Sigmoid colon (tissue), 7 donors: ENCODE results near the gene CHRM1. TPM values are rescaled to one million over a fixed set of nuclear protein-coding genes. Genes with fewer than 3 reads are reported as not detected.
"Not testable (repeated sequence)": the region's sequence is repeated elsewhere in the genome, so short reads cannot be mapped to it uniquely, and the experiment has no call there.

ENCODE experiments used
- DNase-seq: peaks from one replicate; pipeline ENCODE4 v3.0.0-alpha.2; 2019
- H3K27ac ChIP-seq, 4 donors: fragments of 200-600 bp; sonication (generic); one replicate each; pipeline ENCODE4 v1.5.1; 2016 to 2019; ENCODE audit warnings: mild to moderate bottlenecking in 1 of 4
- H3K27me3 ChIP-seq, 3 donors: fragments of 200-600 bp; sonication (generic); one replicate each; pipeline ENCODE4 v1.5.1; 2019; ENCODE audit warnings: mild to moderate bottlenecking in 1 of 3
- H3K36me3 ChIP-seq, 4 donors: fragments of 200-600 bp; sonication (generic); one replicate each; pipeline ENCODE4 v1.5.1; 2016 to 2019
- H3K4me1 ChIP-seq, 4 donors: fragments of 200-600 bp; sonication (generic); one replicate each; pipeline ENCODE4 v1.5.1; 2017 to 2019
- H3K4me3 ChIP-seq, 4 donors: fragments of 200-600 bp; sonication (generic); one replicate each; pipeline ENCODE4 v1.5.1; 2017 to 2019; ENCODE audit warnings: mild to moderate bottlenecking in 2 of 4, moderate library complexity in 1 of 4
- H3K9me3 ChIP-seq, 4 donors: fragments of 200-600 bp in 3 of 4; sonication (generic) in 3 of 4; one replicate each; pipeline versions ENCODE4 v1.5.1 to v1.6.1; 2013 to 2019
- CTCF ChIP-seq, 4 experiments: fragments of 450-650 bp in 3 of 4; fragments of 200-600 bp in 1 of 4; IDR thresholded peaks; one replicate each; pipeline ENCODE4 v1.5.1; 2016 to 2019; ENCODE audit warnings: antibody characterized with exemption in 4 of 4, mild to moderate bottlenecking in 3 of 4, moderate library complexity in 2 of 4
- EP300 ChIP-seq, 4 donors: sonication (generic); formaldehyde crosslinking; IDR thresholded peaks; one replicate each; pipeline ENCODE4 v1.6.1; 2017; ENCODE audit warnings: antibody characterized with exemption in 4 of 4
- POLR2A ChIP-seq, 2 donors: fragments of 450-650 bp; IDR thresholded peaks; one replicate each; pipeline ENCODE4 v1.6.1; 2016; ENCODE audit warnings: antibody characterized with exemption in 2 of 2, mild to moderate bottlenecking in 2 of 2, moderate library complexity in 2 of 2
- POLR2AphosphoS5 ChIP-seq, 4 donors: sonication (generic); formaldehyde crosslinking; IDR thresholded peaks; one replicate each; pipeline ENCODE4 v1.6.1; 2017; ENCODE audit warnings: antibody characterized with exemption in 4 of 4
- WGBS, 2 donors: extraction: QIAGEN DNeasy Blood & Tissue Kit; methylation state at CpG; one replicate each; pipeline ENCODE4 v1.1.7; 2013; 5-methylcytosine and 5-hydroxymethylcytosine counted together
- intact Hi-C: fragments of 100-400 bp; cut with DNase I; formaldehyde crosslinking; loops from one replicate; pipeline ENCODE4 v1.15.1; 2023
- polyA plus RNA-seq, 3 donors: library from polyadenylated mRNA; stranded (reverse); fragments of 200-250 nt; gene quantifications; one replicate each; pipeline ENCODE4 v1.2.3, GENCODE V29; 2013
- total RNA-seq, 4 donors: library from RNA; depleted of rRNA; stranded (reverse); fragments of >200 nt; gene quantifications; one replicate each; pipeline ENCODE4 v1.1.0, GENCODE V29; 2016
- donor health status: healthy with polysubstance abuse.
- donor health status: Bipolar disorder and iron deficiency.
- donor health status: healthy.

CHRM1 gene
- total and polyA plus RNA-seq, 7 donors: 0.16 to 0.60 (median 0.41) TPM; not detected in 2

GRCh38 chr11:62948765-62949320, 27.7 kb upstream of the CHRM1 start:
- WGBS, 2 donors: 81 to 83% methylated on average over 7 of the region's 7 CpGs
- H3K9me3 ChIP-seq: no peaks in the 10 kb centered on the region

GRCh38 chr11:62945538-62945937, 24.4 kb upstream of the CHRM1 start:
- DNase-seq, H3K9me3 ChIP-seq, H3K4me1 ChIP-seq, H3K27me3 ChIP-seq, H3K36me3 ChIP-seq, H3K27ac ChIP-seq, intact Hi-C loops, H3K4me3 ChIP-seq: not testable (repeated sequence)
- 94 to 96% methylated on average over 10 of the region's 10 CpGs for WGBS, 2 donors

More at GRCh38 chr11:62948765-62949320, 27.7 kb upstream of the CHRM1 start:
- Histone ChIP-seq H3K27me3 (no peaks in the 10 kb centered on the region), H3K36me3 (no peaks in the 10 kb centered on the region), H3K4me1 (no peaks in the 10 kb centered on the region), H3K27ac (no peak overlapping the region), H3K4me3 (no peak overlapping the region)
- intact Hi-C loops: no loop called here
- no peak for TF ChIP-seq POLR2AphosphoS5 (IDR thresholded peaks at IDR 0.05)
- TF ChIP-seq POLR2A (IDR thresholded peaks at IDR 0.05): no peak
- TF ChIP-seq CTCF (IDR thresholded peaks at IDR 0.05): no peak
- TF ChIP-seq EP300 (IDR thresholded peaks at IDR 0.05): no peak
- no peak for DNase-seq

- DNase-seq, H3K27me3 ChIP-seq, H3K27ac ChIP-seq, H3K4me3 ChIP-seq, H3K9me3 ChIP-seq, H3K36me3 ChIP-seq, H3K4me1 ChIP-seq, intact Hi-C loops: not testable (repeated sequence)
- 81 to 94% methylated on average over 2 of the region's 2 CpGs for WGBS, 2 donors
Measured at GRCh38 chr11:62937528-62937927, 16.4 kb upstream of the CHRM1 start.

- WGBS, 2 donors: 27 to 33% methylated on average over 1 of the region's 1 CpG
- H3K9me3 ChIP-seq: no peaks in the 10 kb centered on the region
- TF ChIP-seq POLR2A (IDR thresholded peaks at IDR 0.05): no peak
- no peak for TF ChIP-seq EP300 (IDR thresholded peaks at IDR 0.05)
- no peak for TF ChIP-seq CTCF (IDR thresholded peaks at IDR 0.05)
- no peak for TF ChIP-seq POLR2AphosphoS5 (IDR thresholded peaks at IDR 0.05)
- H3K4me1 ChIP-seq: no peaks in the 10 kb centered on the region
- H3K27ac ChIP-seq: no peak overlapping the region
- DNase-seq: no peak
- H3K36me3 ChIP-seq: no peaks in the 10 kb centered on the region
- H3K27me3 ChIP-seq: no peaks in the 10 kb centered on the region
- no peak overlapping the region for H3K4me3 ChIP-seq
- intact Hi-C loops: no loop called here
Measured at GRCh38 chr11:62934496-62934785, 13.3 kb upstream of the CHRM1 start.

- no peaks in the 10 kb centered on the region for H3K36me3 ChIP-seq
- no peak overlapping the region for H3K4me3 ChIP-seq
- H3K4me1 ChIP-seq: no peaks in the 10 kb centered on the region
- no peaks in the 10 kb centered on the region for H3K27me3 ChIP-seq
- H3K27ac ChIP-seq: no peak overlapping the region
- no peaks in the 10 kb centered on the region for H3K9me3 ChIP-seq
- no peak for DNase-seq
- intact Hi-C loops: no loop called here
- WGBS, 2 donors: 92% methylated on average over 5 of the region's 5 CpGs
- TF ChIP-seq EP300 (IDR thresholded peaks at IDR 0.05) (no peak), POLR2A (IDR thresholded peaks at IDR 0.05) (no peak), CTCF (IDR thresholded peaks at IDR 0.05) (no peak)
Measured at GRCh38 chr11:62933750-62934495, 12.8 kb upstream of the CHRM1 start.

- DNase-seq: no peak
Measured at GRCh38 chr11:62933285-62933684, 12.1 kb upstream of the CHRM1 start.

More at GRCh38 chr11:62933285-62933684, 12.1 kb upstream of the CHRM1 start:
- intact Hi-C loops: no loop called here
- Histone ChIP-seq H3K27ac (no peak overlapping the region), H3K4me1 (no peaks in the 10 kb centered on the region), H3K9me3 (no peaks in the 10 kb centered on the region), H3K4me3 (no peak overlapping the region), H3K36me3 (no peaks in the 10 kb centered on the region), H3K27me3 (no peaks in the 10 kb centered on the region)
- no peak for TF ChIP-seq CTCF (IDR thresholded peaks at IDR 0.05)
- TF ChIP-seq POLR2A (IDR thresholded peaks at IDR 0.05): no peak
- TF ChIP-seq EP300 (IDR thresholded peaks at IDR 0.05): no peak
- TF ChIP-seq POLR2AphosphoS5 (IDR thresholded peaks at IDR 0.05): no peak
- WGBS, 2 donors: 51 to 77% methylated on average over 13 of the region's 13 CpGs
